Gastrocnemius medialis (tissue), 4 donors: Measurements from ENCODE around the gene PIGN.

Experiments used
- CTCF ChIP-seq, 5 experiments: fragments of 450-650 bp in 3 of 5; fragments of 200-600 bp in 2 of 5; sonication (generic) in 2 of 5; IDR thresholded peaks in 4 of 5; conservative IDR thresholded peaks in 1 of 5; 1 replicate in 4 of 5; 2 replicates in 1 of 5; pipeline ENCODE4 v1.5.1; 2016 to 2019; ENCODE audit warnings: antibody characterized with exemption in 5 of 5, mild to moderate bottlenecking in 3 of 5, moderate library complexity in 3 of 5
- POLR2A ChIP-seq, 2 donors: fragments of 450-650 bp; IDR thresholded peaks; one replicate each; pipeline ENCODE4 v1.6.1; 2017; ENCODE audit warnings: antibody characterized with exemption in 2 of 2, mild to moderate bottlenecking in 2 of 2, moderate library complexity in 2 of 2

GRCh38 chr18:62196980-62197379 lies 10.1 kb upstream of the PIGN start:
- TF ChIP-seq CTCF (IDR thresholded peaks at IDR 0.05 in 4 of 5, conservative IDR thresholded peaks at IDR 0.05 in 1 of 5) (no peak), POLR2A (IDR thresholded peaks at IDR 0.05) (no peak)
